ENCODE data around the gene JDP2. TPM values are rescaled to one million over a fixed set of nuclear protein-coding genes. Genes with fewer than 3 reads are reported as not detected.

JDP2 gene, protein sequence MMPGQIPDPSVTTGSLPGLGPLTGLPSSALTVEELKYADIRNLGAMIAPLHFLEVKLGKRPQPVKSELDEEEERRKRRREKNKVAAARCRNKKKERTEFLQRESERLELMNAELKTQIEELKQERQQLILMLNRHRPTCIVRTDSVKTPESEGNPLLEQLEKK
- total RNA-seq (10 to 100 TPM; 10.7 to 19.0 TPM), polyA plus RNA-seq (ENCODE audit: insufficient read depth, low read depth, low replicate concordance) (14.0 TPM)
- long read RNA-seq, donor 1, partial matches to known transcripts: 0 of 2 reads
- long read RNA-seq, donor 1, other reads (novel, unspliced or antisense): 0 of 2 reads
- long read RNA-seq, donor 2, partial matches to known transcripts: 16 of 19 reads
- long read RNA-seq, donor 2, other reads (novel, unspliced or antisense): 0 of 19 reads

DNA sequence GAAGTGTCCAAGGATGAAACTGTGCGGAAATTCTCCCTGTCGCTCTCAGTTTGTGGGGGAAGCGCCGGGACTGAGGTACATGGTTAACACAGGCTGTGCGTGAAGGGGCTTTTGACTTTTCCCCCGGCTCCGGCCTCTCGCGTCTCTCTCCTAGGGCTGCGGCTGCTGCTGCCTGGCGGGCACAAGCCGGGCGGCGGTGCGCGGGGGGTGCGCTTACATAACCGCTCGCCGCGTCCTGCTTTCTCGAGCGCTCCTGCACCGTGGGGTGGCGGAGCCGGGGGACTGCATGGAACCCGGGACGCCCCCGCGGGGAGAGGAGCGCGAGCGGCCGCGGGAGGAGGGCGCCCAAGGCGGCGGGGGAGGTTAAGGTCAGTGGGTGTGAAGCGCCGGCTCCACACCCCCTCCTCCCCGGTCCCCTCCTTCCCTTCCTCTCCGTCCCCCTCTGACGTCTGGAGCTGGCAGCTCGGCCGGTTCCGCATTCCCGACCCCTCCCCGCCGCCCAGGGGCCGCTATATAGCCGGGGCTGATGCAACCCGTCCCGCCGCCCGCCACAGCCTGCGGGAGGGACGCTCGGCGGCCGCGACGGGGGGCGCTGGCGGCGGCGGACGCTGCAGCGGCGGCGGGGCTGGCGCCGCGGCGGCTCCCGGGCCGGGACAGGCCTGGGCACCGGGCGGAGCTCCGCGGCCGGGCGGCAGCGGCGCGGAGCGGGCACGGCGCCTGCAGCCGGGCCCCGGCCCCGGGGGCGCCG is at the start of gene JDP2:
Gene JDP2 (plus strand): TSS at position 541 of the 748 bp plus-strand sequence. CDS start 9,899 bp downstream, outside the sequence.
- Histone ChIP-seq H3K27me3 (no peaks in the 10 kb centered on the region), H3K9me3 (no peaks in the 10 kb centered on the region), H3K4me3 (peak within 1 kb of the TSS; percentile 63 to 71), H3K36me3 (ENCODE audit: low read depth, missing control alignments) (no peaks in the 10 kb centered on the region), H3K4me1 (peaks cover 21% of the 10 kb centered on the region), H3K27ac (peak within 1 kb of the TSS; percentile 78 to 86)
- 1% methylated on average over 33 of the region's 93 CpGs; no CpG with 5 or more reads in 1 of the 2 donors for WGBS, 2 donors
- DNase-seq: peak; percentile 86
- intact Hi-C loops (cut with DNase I; ENCODE audit: low total_unique reads): no loop called here
- TF ChIP-seq, protein P1, sequence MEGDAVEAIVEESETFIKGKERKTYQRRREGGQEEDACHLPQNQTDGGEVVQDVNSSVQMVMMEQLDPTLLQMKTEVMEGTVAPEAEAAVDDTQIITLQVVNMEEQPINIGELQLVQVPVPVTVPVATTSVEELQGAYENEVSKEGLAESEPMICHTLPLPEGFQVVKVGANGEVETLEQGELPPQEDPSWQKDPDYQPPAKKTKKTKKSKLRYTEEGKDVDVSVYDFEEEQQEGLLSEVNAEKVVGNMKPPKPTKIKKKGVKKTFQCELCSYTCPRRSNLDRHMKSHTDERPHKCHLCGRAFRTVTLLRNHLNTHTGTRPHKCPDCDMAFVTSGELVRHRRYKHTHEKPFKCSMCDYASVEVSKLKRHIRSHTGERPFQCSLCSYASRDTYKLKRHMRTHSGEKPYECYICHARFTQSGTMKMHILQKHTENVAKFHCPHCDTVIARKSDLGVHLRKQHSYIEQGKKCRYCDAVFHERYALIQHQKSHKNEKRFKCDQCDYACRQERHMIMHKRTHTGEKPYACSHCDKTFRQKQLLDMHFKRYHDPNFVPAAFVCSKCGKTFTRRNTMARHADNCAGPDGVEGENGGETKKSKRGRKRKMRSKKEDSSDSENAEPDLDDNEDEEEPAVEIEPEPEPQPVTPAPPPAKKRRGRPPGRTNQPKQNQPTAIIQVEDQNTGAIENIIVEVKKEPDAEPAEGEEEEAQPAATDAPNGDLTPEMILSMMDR (IDR thresholded peaks at IDR 0.05): no peak

DNA sequence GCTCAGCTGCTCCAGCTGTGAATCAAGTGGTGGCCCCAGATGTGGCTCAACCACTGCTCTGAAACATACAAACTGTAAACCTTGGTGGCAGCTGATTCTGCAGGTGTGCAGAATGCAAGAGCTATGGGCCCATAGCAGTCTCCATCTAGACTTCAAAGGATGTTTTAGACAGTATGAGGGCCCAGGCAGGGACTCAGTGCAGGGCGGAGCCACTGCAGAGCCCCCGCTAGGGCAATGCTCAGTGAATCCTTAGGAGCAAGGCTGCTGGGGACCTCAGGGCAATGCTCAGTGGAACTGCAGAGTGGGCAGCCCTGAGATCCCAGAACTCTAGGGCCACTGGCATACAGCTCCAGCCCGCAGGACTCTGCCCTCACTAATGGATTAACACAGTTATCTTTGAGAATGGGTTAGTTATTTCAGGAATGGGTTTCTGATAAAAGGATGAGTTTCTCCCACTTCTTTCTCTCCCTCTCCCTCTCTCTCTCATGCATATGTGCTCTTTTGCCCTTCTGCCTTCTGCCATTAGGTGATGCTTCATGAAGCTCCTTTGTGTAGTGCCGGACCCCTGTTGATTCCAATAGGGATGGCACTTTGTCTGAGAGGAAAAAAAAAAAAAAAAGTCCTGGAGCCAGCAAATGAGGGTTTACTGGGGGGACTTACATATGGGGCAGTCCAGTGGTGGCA is 48.4 kb upstream of the JDP2 start:
- no peak for TF ChIP-seq POLR2A (IDR thresholded peaks at IDR 0.05)
- TF ChIP-seq, protein P1 (IDR thresholded peaks at IDR 0.05): no peak
- no peak overlapping the region for H3K27ac ChIP-seq
- 83 to 92% methylated on average over 2 to 4 of the region's 4 CpGs for WGBS, 2 donors

DNA sequence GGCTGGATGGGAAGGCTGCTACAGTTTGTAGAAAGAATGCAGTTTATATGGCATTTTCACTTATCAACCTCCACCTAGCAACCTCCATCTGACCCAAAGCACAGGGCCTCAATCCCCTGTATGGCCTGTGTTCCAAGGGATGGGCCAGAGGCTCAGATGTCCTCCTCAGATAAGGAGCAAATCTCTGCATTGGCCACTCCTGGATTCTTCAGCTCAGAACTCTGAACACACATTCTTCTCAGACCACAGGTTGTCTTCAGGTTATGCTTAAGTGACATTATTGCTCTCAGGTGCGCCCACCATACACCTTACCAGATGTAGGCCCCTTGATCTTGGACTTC is 47.9 kb upstream of the JDP2 start:
- peak overlapping the region in 1 of 2 donors; percentile 63 for H3K27ac ChIP-seq
- no peaks in the 10 kb centered on the region for H3K36me3 ChIP-seq (ENCODE audit: low read depth, missing control alignments)
- H3K4me1 ChIP-seq: peaks cover 22% of the 10 kb centered on the region
- intact Hi-C loops (cut with DNase I; ENCODE audit: low total_unique reads): no loop called here
- TF ChIP-seq, protein P1 (IDR thresholded peaks at IDR 0.05): no peak
- TF ChIP-seq POLR2A (IDR thresholded peaks at IDR 0.05): no peak
- 100% methylated on average over 1 of the region's 1 CpG for WGBS, 2 donors
- no peaks in the 10 kb centered on the region for H3K27me3 ChIP-seq
- no peak overlapping the region for H3K4me3 ChIP-seq
- no peaks in the 10 kb centered on the region for H3K9me3 ChIP-seq
- no peak for DNase-seq

More for the DNA sequence above, 48.4 kb upstream of the JDP2 start:
- no peak for DNase-seq
- no peaks in the 10 kb centered on the region for H3K9me3 ChIP-seq
- intact Hi-C loops (cut with DNase I; ENCODE audit: low total_unique reads): no loop called here
- H3K4me3 ChIP-seq: no peak overlapping the region
- no peaks in the 10 kb centered on the region for H3K27me3 ChIP-seq
- H3K36me3 ChIP-seq (ENCODE audit: low read depth, missing control alignments): no peaks in the 10 kb centered on the region
- peaks cover 22% of the 10 kb centered on the region for H3K4me1 ChIP-seq

DNA sequence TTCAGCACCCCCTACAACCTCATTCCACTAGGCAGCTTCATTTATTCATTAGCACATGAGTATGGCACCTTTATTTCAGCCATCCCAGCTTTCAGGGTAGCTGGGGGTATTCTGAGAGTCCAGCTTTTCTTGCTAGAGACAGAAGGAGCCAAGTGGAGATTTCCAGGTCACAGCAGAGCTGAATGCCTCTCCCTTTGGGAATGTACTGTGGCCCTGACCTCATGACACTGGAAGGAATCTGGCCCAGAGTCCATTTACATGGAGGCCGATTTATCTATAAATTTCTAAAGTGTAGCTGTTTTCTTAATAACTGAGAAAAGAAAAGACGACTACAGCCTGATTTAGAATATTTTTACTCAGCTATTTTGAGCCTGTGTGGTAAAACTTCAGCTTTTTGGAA is 47.2 kb upstream of the JDP2 start:
- Histone ChIP-seq H3K4me3 (no peak overlapping the region), H3K36me3 (ENCODE audit: low read depth, missing control alignments) (no peaks in the 10 kb centered on the region), H3K27me3 (no peaks in the 10 kb centered on the region), H3K4me1 (peaks cover 22% of the 10 kb centered on the region), H3K27ac (peak overlapping the region; percentile 21 to 63), H3K9me3 (no peaks in the 10 kb centered on the region)
- peak; percentile 60 for DNase-seq
- intact Hi-C loops (cut with DNase I; ENCODE audit: low total_unique reads): no loop called here
- WGBS, 2 donors: 21 to 45% methylated on average over 2 of the region's 2 CpGs
- TF ChIP-seq, protein P1 (IDR thresholded peaks at IDR 0.05): no peak
- no peak for TF ChIP-seq POLR2A (IDR thresholded peaks at IDR 0.05)
